ENCODE results near the gene SPDL1. TPM values are rescaled to one million over a fixed set of nuclear protein-coding genes. Genes with fewer than 3 reads are reported as not detected.

SPDL1 gene
- total RNA-seq, 1 experiment from 2014 or later, result 60.0 TPM

DNA sequence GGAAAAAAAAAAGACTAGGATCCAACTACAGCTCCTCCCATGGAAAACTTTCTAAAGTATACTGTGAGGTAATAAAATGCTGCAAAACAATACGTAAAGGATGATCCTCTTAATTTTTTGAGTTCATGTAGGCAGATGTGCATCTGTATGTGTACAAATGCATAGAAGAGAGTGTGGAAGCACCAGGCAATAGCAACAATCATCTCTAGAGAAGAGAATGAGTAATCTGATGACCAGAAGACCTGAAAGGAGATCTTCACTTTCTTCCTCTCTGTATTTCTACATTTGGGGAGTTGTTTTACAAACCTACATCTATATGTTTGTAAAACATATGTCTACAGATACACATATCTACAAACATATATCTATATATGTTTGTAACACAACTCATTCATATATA, 29.3 kb upstream of the SPDL1 start:
- intact Hi-C loops (cut with micrococcal nuclease; ENCODE audit: unreplicated experiment), result no loop called here
- peaks cover 17% of the 10 kb centered on the region for H3K4me1 Mint-ChIP-seq (ENCODE audit: low read depth, unreplicated experiment)
- TF ChIP-seq, protein P1, sequence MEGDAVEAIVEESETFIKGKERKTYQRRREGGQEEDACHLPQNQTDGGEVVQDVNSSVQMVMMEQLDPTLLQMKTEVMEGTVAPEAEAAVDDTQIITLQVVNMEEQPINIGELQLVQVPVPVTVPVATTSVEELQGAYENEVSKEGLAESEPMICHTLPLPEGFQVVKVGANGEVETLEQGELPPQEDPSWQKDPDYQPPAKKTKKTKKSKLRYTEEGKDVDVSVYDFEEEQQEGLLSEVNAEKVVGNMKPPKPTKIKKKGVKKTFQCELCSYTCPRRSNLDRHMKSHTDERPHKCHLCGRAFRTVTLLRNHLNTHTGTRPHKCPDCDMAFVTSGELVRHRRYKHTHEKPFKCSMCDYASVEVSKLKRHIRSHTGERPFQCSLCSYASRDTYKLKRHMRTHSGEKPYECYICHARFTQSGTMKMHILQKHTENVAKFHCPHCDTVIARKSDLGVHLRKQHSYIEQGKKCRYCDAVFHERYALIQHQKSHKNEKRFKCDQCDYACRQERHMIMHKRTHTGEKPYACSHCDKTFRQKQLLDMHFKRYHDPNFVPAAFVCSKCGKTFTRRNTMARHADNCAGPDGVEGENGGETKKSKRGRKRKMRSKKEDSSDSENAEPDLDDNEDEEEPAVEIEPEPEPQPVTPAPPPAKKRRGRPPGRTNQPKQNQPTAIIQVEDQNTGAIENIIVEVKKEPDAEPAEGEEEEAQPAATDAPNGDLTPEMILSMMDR (IDR thresholded peaks at IDR 0.05; ENCODE audit: insufficient read depth in 1 of 2, low read depth in 1 of 2, low read length in 1 of 2, severe bottlenecking in 1 of 2, unreplicated experiment in 1 of 2), result no peak
- peaks cover 32% of the 10 kb centered on the region for H3K9me3 Mint-ChIP-seq (ENCODE audit: unreplicated experiment)
- Histone ChIP-seq H3K36me3 (ENCODE audit: control insufficient read depth, insufficient read depth, low read length) (no peaks in the 10 kb centered on the region), H3K9me3 (peaks cover 16% of the 10 kb centered on the region; the same call in 1 of the 2 replicates), H3K4me3 (ENCODE audit: low read depth, low read length) (no peak overlapping the region), H3K27me3 (replicated peaks; ENCODE audit: control insufficient read depth, insufficient read depth, low read length) (no peaks in the 10 kb centered on the region), H3K4me1 (peaks cover 6% of the 10 kb centered on the region)
- ChIA-PET CTCF (interaction anchor here (0.5 kb wide), 1 partner anchor 217 kb away, joined by 7 read pairs; no protein-coding TSS in a partner anchor), POLR2A (no interaction called here)
- no peaks in the 10 kb centered on the region for H3K27me3 Mint-ChIP-seq (ENCODE audit: insufficient read depth, unreplicated experiment)
- H3K27ac Mint-ChIP-seq (ENCODE audit: unreplicated experiment), result no peak overlapping the region
- BruUV-seq (replicated peaks), result no TSS peak
- H3K36me3 Mint-ChIP-seq (ENCODE audit: insufficient read depth, unreplicated experiment), result no peaks in the 10 kb centered on the region
- no peak for DNase-seq
- no peak overlapping the region for H3K4me3 Mint-ChIP-seq (ENCODE audit: unreplicated experiment)

DNA sequence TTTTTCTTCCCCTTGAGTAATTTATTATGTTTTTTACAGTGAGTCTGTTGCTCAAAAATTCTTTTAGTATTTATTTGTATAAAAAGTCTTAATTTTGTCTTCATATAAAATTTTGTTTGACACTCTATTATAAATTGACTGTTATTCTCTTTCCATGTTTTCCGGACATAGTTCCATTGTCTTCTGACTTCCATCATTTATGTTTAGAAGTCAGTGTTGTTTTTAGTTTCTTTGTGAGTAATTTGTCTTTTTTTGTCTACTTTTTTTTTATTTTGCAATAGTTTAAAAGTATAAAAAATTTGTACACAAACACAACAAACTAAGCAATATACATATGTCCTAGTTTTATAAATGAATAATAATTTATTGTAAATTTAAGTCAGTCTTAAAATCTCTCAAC, 25.7 kb upstream of the SPDL1 start:
- ChIA-PET POLR2A (no interaction called here), CTCF (no interaction called here)
- TF ChIP-seq, protein P1 (IDR thresholded peaks at IDR 0.05; ENCODE audit: insufficient read depth in 1 of 2, low read depth in 1 of 2, low read length in 1 of 2, severe bottlenecking in 1 of 2, unreplicated experiment in 1 of 2), result no peak
- Mint-ChIP-seq H3K9me3 (ENCODE audit: unreplicated experiment) (peaks cover 37% of the 10 kb centered on the region), H3K4me1 (ENCODE audit: low read depth, unreplicated experiment) (no peaks in the 10 kb centered on the region), H3K4me3 (ENCODE audit: unreplicated experiment) (no peak overlapping the region), H3K36me3 (ENCODE audit: insufficient read depth, unreplicated experiment) (no peaks in the 10 kb centered on the region), H3K27ac (ENCODE audit: unreplicated experiment) (no peak overlapping the region), H3K27me3 (ENCODE audit: insufficient read depth, unreplicated experiment) (no peaks in the 10 kb centered on the region)
- Histone ChIP-seq H3K36me3 (ENCODE audit: control insufficient read depth, insufficient read depth, low read length) (no peaks in the 10 kb centered on the region), H3K9me3 (peaks cover 16% of the 10 kb centered on the region; the same call in 1 of the 2 replicates), H3K27me3 (replicated peaks; ENCODE audit: control insufficient read depth, insufficient read depth, low read length) (no peaks in the 10 kb centered on the region), H3K4me3 (ENCODE audit: low read depth, low read length) (no peak overlapping the region), H3K4me1 (peaks cover 7% of the 10 kb centered on the region; the same call in 1 of the 2 replicates)
- intact Hi-C loops (cut with micrococcal nuclease; ENCODE audit: unreplicated experiment), result no loop called here
- DNase-seq, result no peak
- no TSS peak for BruUV-seq (replicated peaks)

- H3K36me3 Mint-ChIP-seq (ENCODE audit: insufficient read depth, unreplicated experiment), result no peaks in the 10 kb centered on the region
- no peaks in the 10 kb centered on the region for H3K36me3 ChIP-seq (ENCODE audit: control insufficient read depth, insufficient read depth, low read length)
- no peak overlapping the region for H3K4me3 Mint-ChIP-seq (ENCODE audit: unreplicated experiment)
- peaks cover 7% of the 10 kb centered on the region; the same call in 1 of the 2 replicates for H3K4me1 ChIP-seq
- no peak for DNase-seq
- peaks cover 5% of the 10 kb centered on the region for H3K27me3 Mint-ChIP-seq (ENCODE audit: insufficient read depth, unreplicated experiment)
- peaks cover 16% of the 10 kb centered on the region; the same call in 1 of the 2 replicates for H3K9me3 ChIP-seq
- CTCF ChIA-PET, result no interaction called here
- H3K9me3 Mint-ChIP-seq (ENCODE audit: unreplicated experiment), result peaks cover 28% of the 10 kb centered on the region
- TF ChIP-seq, protein P1 (IDR thresholded peaks at IDR 0.05; ENCODE audit: insufficient read depth in 1 of 2, low read depth in 1 of 2, low read length in 1 of 2, severe bottlenecking in 1 of 2, unreplicated experiment in 1 of 2), result no peak
- POLR2A ChIA-PET, result no interaction called here
- no peak overlapping the region for H3K27ac Mint-ChIP-seq (ENCODE audit: unreplicated experiment)
- H3K4me1 Mint-ChIP-seq (ENCODE audit: low read depth, unreplicated experiment), result no peaks in the 10 kb centered on the region
- H3K4me3 ChIP-seq (ENCODE audit: low read depth, low read length), result no peak overlapping the region
- no TSS peak for BruUV-seq (replicated peaks)
- H3K27me3 ChIP-seq (replicated peaks; ENCODE audit: control insufficient read depth, insufficient read depth, low read length), result no peaks in the 10 kb centered on the region; the same call in 1 of the 2 replicates
- intact Hi-C loops (cut with micrococcal nuclease; ENCODE audit: unreplicated experiment), result no loop called here
These were observed 21.7 kb upstream of the SPDL1 start for GRCh38 chr5:169561893-169562292.
